Neural cell (in vitro differentiated cells): ENCODE data around the gene FCN3. TPM values are rescaled to one million over a fixed set of nuclear protein-coding genes. Genes with fewer than 3 reads are reported as not detected.

Source experiments
- H2AFZ ChIP-seq: fragments of 200-600, 300-800 bp; sonication (generic), shearing (Covaris generic); 2 replicates; pipeline ENCODE4 v1.6.0; 2014; ENCODE audit warnings: low read depth, mild to moderate bottlenecking, antibody characterized with exemption, low read length, moderate library complexity
- H3F3A ChIP-seq: fragments of 200-600 bp; shearing (Covaris generic); 2 replicates; pipeline ENCODE4 v1.6.1; 2016; ENCODE audit warnings: mild to moderate bottlenecking, moderate library complexity, mixed read lengths, antibody characterized with exemption, low read length; ENCODE audit not compliant: insufficient read depth, poor library complexity, severe bottlenecking
- H3K27ac ChIP-seq: fragments of 200-600, 300-800 bp; sonication (generic), shearing (Covaris generic); 2 replicates; pipeline ENCODE4 v1.5.1; 2014; ENCODE audit warnings: mild to moderate bottlenecking, low read length, moderate library complexity
- H3K27me3 ChIP-seq: fragments of 300-800, 200-600 bp; sonication (generic), shearing (Covaris generic); 2 replicates; pipeline ENCODE4 v1.6.0; 2014; ENCODE audit warnings: mild to moderate bottlenecking, low read depth, low read length, moderate library complexity; ENCODE audit not compliant: insufficient read depth
- H3K36me3 ChIP-seq: fragments of 300-800, 200-600 bp; sonication (generic), shearing (Covaris generic); 2 replicates; pipeline ENCODE4 v1.5.1; 2014; ENCODE audit warnings: mild to moderate bottlenecking, antibody characterized with exemption, low read length, moderate library complexity; ENCODE audit not compliant: insufficient read depth
- H3K4me2 ChIP-seq: fragments of 300-800, 200-600 bp; sonication (generic), shearing (Covaris generic); 2 replicates; pipeline ENCODE4 v1.6.0; 2014; ENCODE audit warnings: mild to moderate bottlenecking, low read length
- H3K4me3 ChIP-seq: fragments of 300-800, 200-600 bp; sonication (generic), shearing (Covaris generic); 2 replicates; pipeline ENCODE4 v1.5.1; 2014; ENCODE audit warnings: mild to moderate bottlenecking, low read length, moderate library complexity
- H3K79me2 ChIP-seq: fragments of 200-600 bp; shearing (Covaris generic); replicated peaks from 2 replicates; pipeline ENCODE4 v1.6.0; 2014; ENCODE audit warnings: mild to moderate bottlenecking, low read length, moderate library complexity; ENCODE audit not compliant: insufficient read depth
- H3K9ac ChIP-seq: fragments of 300-800, 200-600 bp; sonication (generic), shearing (Covaris generic); 2 replicates; pipeline ENCODE4 v1.6.1; 2016; ENCODE audit warnings: mild to moderate bottlenecking, low read length, mixed read lengths
- H3K9me2 ChIP-seq: fragments of 200-600 bp; shearing (Covaris generic); 2 replicates; pipeline ENCODE4 v1.6.1; 2016; ENCODE audit warnings: mild to moderate bottlenecking, low read length, mixed read lengths; ENCODE audit not compliant: insufficient read depth
- H3K9me3 ChIP-seq: fragments of 200-600, 300-800 bp; sonication (generic), shearing (Covaris generic); 2 replicates; pipeline ENCODE4 v1.6.1; 2016; ENCODE audit warnings: mild to moderate bottlenecking, mixed run types, low read length, moderate library complexity, mixed read lengths
- H4K20me1 ChIP-seq: fragments of 200-600 bp; shearing (Covaris generic); 2 replicates; pipeline ENCODE4 v1.6.1; 2016; ENCODE audit warnings: mild to moderate bottlenecking, mixed run types; ENCODE audit not compliant: insufficient read depth
- CTCF ChIP-seq: fragments of 450-650 bp; IDR thresholded peaks from 2 replicates; pipeline ENCODE4 v1.5.1; 2014; ENCODE audit warnings: antibody characterized with exemption, mild to moderate bottlenecking, moderate library complexity; ENCODE audit not compliant: poor library complexity, severe bottlenecking
- EP300 ChIP-seq: fragments of 450-650 bp; conservative IDR thresholded peaks from 2 replicates; pipeline ENCODE4 v1.6.1; 2014; ENCODE audit warnings: antibody characterized with exemption, mild to moderate bottlenecking, moderate library complexity; ENCODE audit not compliant: poor library complexity, severe bottlenecking
- EZH2 ChIP-seq: fragments of 200-600, 300-800 bp; shearing (Covaris generic), sonication (generic); IDR thresholded peaks from 2 replicates; pipeline ENCODE4 v1.6.1; 2014; ENCODE audit warnings: antibody characterized with exemption, low read length, borderline replicate concordance, mild to moderate bottlenecking; ENCODE audit not compliant: insufficient read depth, poor library complexity, severe bottlenecking
- MXI1 ChIP-seq: fragments of 450-650 bp; conservative IDR thresholded peaks from 2 replicates; pipeline ENCODE4 v1.6.1; 2014; ENCODE audit warnings: antibody characterized with exemption, mild to moderate bottlenecking; ENCODE audit not compliant: poor library complexity, severe bottlenecking
- POLR2AphosphoS5 ChIP-seq: IDR thresholded peaks from 2 replicates; pipeline ENCODE4 v1.6.1; 2012
- RAD21 ChIP-seq: fragments of 450-650 bp; conservative IDR thresholded peaks from 2 replicates; pipeline ENCODE4 v1.6.1; 2014; ENCODE audit warnings: antibody characterized with exemption, mild to moderate bottlenecking, moderate library complexity
- REST ChIP-seq: IDR thresholded peaks from 2 replicates; pipeline ENCODE4 v1.6.1; 2012; ENCODE audit warnings: borderline replicate concordance
- SMC3 ChIP-seq: fragments of 450-650 bp; conservative IDR thresholded peaks from 2 replicates; pipeline ENCODE4 v1.6.1; 2014; ENCODE audit warnings: antibody characterized with exemption, mild to moderate bottlenecking, moderate library complexity; ENCODE audit not compliant: poor library complexity
- TAF1 ChIP-seq: IDR thresholded peaks from 2 replicates; pipeline ENCODE4 v1.6.1; 2012; ENCODE audit warnings: low read depth
- polyA plus RNA-seq: library from polyadenylated mRNA; depleted of rRNA; stranded (reverse); fragments of >200 nt; gene quantifications from 2 replicates; pipeline ENCODE4 v1.2.3, GENCODE V29; 2014

The FCN3 gene
- polyA plus RNA-seq, 1 donor from 2014 or later = not detected

GRCh38 chr1:27331426-27331825 is 43.2 kb downstream of the FCN3 start:
- Histone ChIP-seq H3F3A (no peaks in the 10 kb centered on the region), H3K9me3 (no peaks in the 10 kb centered on the region), H2AFZ (no peak overlapping the region), H3K27me3 (no peaks in the 10 kb centered on the region), H3K4me3 (no peak overlapping the region), H3K27ac (no peak overlapping the region), H3K9ac (no peak overlapping the region), H3K9me2 (no peaks in the 10 kb centered on the region), H3K79me2 (peaks cover 15% of the 10 kb centered on the region), H3K36me3 (no peaks in the 10 kb centered on the region), H3K4me2 (no peak overlapping the region), H4K20me1 (no peaks in the 10 kb centered on the region)
- TF ChIP-seq CTCF (no peak), EP300 (no peak)

- H3K27ac ChIP-seq = no peak overlapping the region
- H3K79me2 ChIP-seq = peaks cover 22% of the 10 kb centered on the region
- no peak overlapping the region for H3K9ac ChIP-seq
- H3K36me3 ChIP-seq = no peaks in the 10 kb centered on the region
- TF ChIP-seq MXI1 = no peak
- TF ChIP-seq SMC3 = no peak
- no peak for TF ChIP-seq EZH2
- no peaks in the 10 kb centered on the region for H3F3A ChIP-seq
- no peaks in the 10 kb centered on the region for H3K27me3 ChIP-seq
- no peak overlapping the region for H3K4me2 ChIP-seq
- no peak overlapping the region for H3K4me3 ChIP-seq
- H3K9me3 ChIP-seq = no peaks in the 10 kb centered on the region
- no peaks in the 10 kb centered on the region for H4K20me1 ChIP-seq
- H3K9me2 ChIP-seq = no peaks in the 10 kb centered on the region
- H2AFZ ChIP-seq = no peak overlapping the region
Observed at GRCh38 chr1:27330786-27331185, 43.8 kb downstream of the FCN3 start.

GRCh38 chr1:27327964-27328363 is 46.7 kb downstream of the FCN3 start:
- H2AFZ ChIP-seq = no peak overlapping the region
- no peaks in the 10 kb centered on the region for H3K27me3 ChIP-seq
- no peaks in the 10 kb centered on the region for H3K9me2 ChIP-seq
- H3K79me2 ChIP-seq = peaks cover 39% of the 10 kb centered on the region
- TF ChIP-seq EP300 (no peak), MXI1 (no peak), POLR2AphosphoS5 (no peak), SMC3 (no peak), CTCF (no peak), TAF1 (no peak), EZH2 (no peak), REST (no peak), RAD21 (no peak)
- H3K9me3 ChIP-seq = no peaks in the 10 kb centered on the region
- no peaks in the 10 kb centered on the region for H3F3A ChIP-seq
- no peaks in the 10 kb centered on the region for H3K36me3 ChIP-seq
- no peak overlapping the region for H3K4me2 ChIP-seq
- no peak overlapping the region for H3K4me3 ChIP-seq
- H3K27ac ChIP-seq = no peak overlapping the region
- no peak overlapping the region for H3K9ac ChIP-seq
- H4K20me1 ChIP-seq = no peaks in the 10 kb centered on the region
